ENCODE data around the gene PAPOLG. TPM values are rescaled to one million over a fixed set of nuclear protein-coding genes. Genes with fewer than 3 reads are reported as not detected.

The PAPOLG gene
- total and polyA plus RNA-seq, 2 donors (not counting 3 experiments of a cell fraction or from before 2014, with no cell fraction given): 4.2 to 14.9 TPM

- intact Hi-C loops (cut with micrococcal nuclease) (loop anchor here (1.0 to 10.0 kb wide), 2 partner anchors 84 to 268 kb away; partner anchors contain the start of genes REL and SANBR), dilution Hi-C loops (cut with MboI; ENCODE audit: extremely low pct_ligation_motif_present, low sequenced_read_pairs) (no loop called here)
- FAIRE-seq (peak; percentile 91), DNase-seq (ENCODE audit: low read depth, low spot score) (peak; percentile 80)
- CTCF ChIA-PET: interaction anchor here (1.0 to 2.6 kb wide), 5 partner anchors 9 to 202 kb away, joined by 3 to 49 read pairs (median 7); no protein-coding TSS in a partner anchor
- H3K4me1 ChIP-seq (ENCODE audit: control insufficient read depth, extremely low read depth, insufficient read depth, low read length): peaks cover 21% of the 10 kb centered on the region
- no peaks in the 10 kb centered on the region for H4K20me1 ChIP-seq (replicated peaks; ENCODE audit: control insufficient read depth, extremely low read depth, insufficient read depth, low read length)
- H3K27me3 ChIP-seq (ENCODE audit: control insufficient read depth in 2 of 2, insufficient read depth in 2 of 2, low read length in 2 of 2): no peaks in the 10 kb centered on the region
- TF ChIP-seq POLR2AphosphoS5 (IDR thresholded peaks at IDR 0.05; ENCODE audit: insufficient read depth, low read depth, low read length) (no peak), MAX (IDR thresholded peaks at IDR 0.05; ENCODE audit: insufficient read depth, insufficient read length) (no peak), JUN (IDR thresholded peaks at IDR 0.05; ENCODE audit: borderline replicate concordance, insufficient read depth, insufficient read length, low read depth) (peak; percentile 59), FOS (IDR thresholded peaks at IDR 0.05; ENCODE audit: borderline replicate concordance, insufficient read depth, low read length) (peak; percentile 62)
- peak overlapping the region; percentile 87 for H3K4me2 ChIP-seq (ENCODE audit: insufficient read depth, low read length)
- H3K9ac ChIP-seq (replicated peaks; ENCODE audit: extremely low read depth, insufficient read depth, low read length): no peak overlapping the region
- no TSS peak for BruUV-seq (replicated peaks)
- H3K9me1 ChIP-seq (replicated peaks; ENCODE audit: control insufficient read depth, extremely low read depth, insufficient read depth, low read length): no peaks in the 10 kb centered on the region
- no peaks in the 10 kb centered on the region for H3K9me3 ChIP-seq (replicated peaks; ENCODE audit: control insufficient read depth, insufficient read depth, low read length)
- POLR2A ChIA-PET: no interaction called here
- no peak overlapping the region for H2AFZ ChIP-seq (ENCODE audit: low read depth, low read length)
- no peak overlapping the region for H3K4me3 ChIP-seq (replicated peaks in 1 of 3; ENCODE audit: insufficient read depth in 1 of 3, low read depth in 1 of 3, low read length in 3 of 3)
- no peaks in the 10 kb centered on the region for H3K79me2 ChIP-seq (ENCODE audit: control insufficient read depth, insufficient read depth, low read length)
- H3K27ac ChIP-seq (ENCODE audit: insufficient read depth, low read depth, low read length): peak overlapping the region; percentile 70
- peaks cover 4 to 16% of the 10 kb centered on the region in 2 experiments for H3K36me3 ChIP-seq (ENCODE audit: control insufficient read depth in 2 of 2, extremely low read depth in 1 of 2, insufficient read depth in 2 of 2, low read length in 2 of 2)
Observed at GRCh38 chr2:60796573-60797509, 40.8 kb downstream of the PAPOLG start.

GRCh38 chr2:60804473-60804872 is 48.4 kb downstream of the PAPOLG start:
- Histone ChIP-seq H3K27ac (ENCODE audit: insufficient read depth, low read depth, low read length) (no peak overlapping the region), H3K4me1 (ENCODE audit: control insufficient read depth, extremely low read depth, insufficient read depth, low read length) (peaks cover 5% of the 10 kb centered on the region), H4K20me1 (replicated peaks; ENCODE audit: control insufficient read depth, extremely low read depth, insufficient read depth, low read length) (no peaks in the 10 kb centered on the region), H2AFZ (ENCODE audit: low read depth, low read length) (no peak overlapping the region), H3K79me2 (ENCODE audit: control insufficient read depth, insufficient read depth, low read length) (no peaks in the 10 kb centered on the region), H3K9me3 (replicated peaks; ENCODE audit: control insufficient read depth, insufficient read depth, low read length) (no peaks in the 10 kb centered on the region), H3K36me3 (ENCODE audit: control insufficient read depth in 2 of 2, extremely low read depth in 1 of 2, insufficient read depth in 2 of 2, low read length in 2 of 2) (peaks cover 0 to 2% of the 10 kb centered on the region in 2 experiments), H3K9me1 (replicated peaks; ENCODE audit: control insufficient read depth, extremely low read depth, insufficient read depth, low read length) (no peaks in the 10 kb centered on the region), H3K9ac (replicated peaks; ENCODE audit: extremely low read depth, insufficient read depth, low read length) (no peak overlapping the region), H3K4me2 (ENCODE audit: insufficient read depth, low read length) (no peak overlapping the region), H3K27me3 (ENCODE audit: control insufficient read depth in 2 of 2, insufficient read depth in 2 of 2, low read length in 2 of 2) (no peaks in the 10 kb centered on the region), H3K4me3 (replicated peaks in 1 of 3; ENCODE audit: insufficient read depth in 1 of 3, low read depth in 1 of 3, low read length in 3 of 3) (no peak overlapping the region)
- FAIRE-seq (no peak), DNase-seq (ENCODE audit: low read depth, low spot score) (no peak)
- intact Hi-C loops (cut with micrococcal nuclease): no loop called here
- dilution Hi-C loops (cut with MboI; ENCODE audit: extremely low pct_ligation_motif_present, low sequenced_read_pairs): no loop called here
- TF ChIP-seq POLR2AphosphoS5 (IDR thresholded peaks at IDR 0.05; ENCODE audit: insufficient read depth, low read depth, low read length): no peak
- TF ChIP-seq GATA2 (IDR thresholded peaks at IDR 0.05; ENCODE audit: insufficient read depth, insufficient read length, low read depth, low read length): no peak
- no peak for TF ChIP-seq MAX (IDR thresholded peaks at IDR 0.05; ENCODE audit: insufficient read depth, insufficient read length)
- no peak for TF ChIP-seq EZH2 (IDR thresholded peaks at IDR 0.05; ENCODE audit: borderline replicate concordance, low read depth, low read length, severe bottlenecking)
- no peak for TF ChIP-seq FOS (IDR thresholded peaks at IDR 0.05; ENCODE audit: borderline replicate concordance, insufficient read depth, low read length)
- no peak for TF ChIP-seq CTCF (IDR thresholded peaks at IDR 0.05; ENCODE audit: extremely low read depth in 1 of 2, insufficient read depth in 1 of 2, low read depth in 1 of 2, low read length in 2 of 2)
- no peak for TF ChIP-seq MYC (IDR thresholded peaks at IDR 0.05; ENCODE audit: low read depth, low read length)
- TF ChIP-seq POLR2A (IDR thresholded peaks at IDR 0.05; ENCODE audit: low read depth, low read length): no peak
- POLR2A ChIA-PET: no interaction called here
- CTCF ChIA-PET: interaction anchor here (0.9 to 4.3 kb wide), 3 partner anchors 194 to 218 kb away, joined by 3 to 51 read pairs (median 4); no protein-coding TSS in a partner anchor
- BruUV-seq (replicated peaks): no TSS peak
